ENCODE measurements around the gene TUBB. TPM values are rescaled to one million over a fixed set of nuclear protein-coding genes. Genes with fewer than 3 reads are reported as not detected.

Gene TUBB
- total and polyA plus RNA-seq, 9 of the 15 experiments (the other 6 are each of a cell fraction or from before 2014, with no cell fraction given), result 971 to 2,870 (median 1,478) TPM

DNA sequence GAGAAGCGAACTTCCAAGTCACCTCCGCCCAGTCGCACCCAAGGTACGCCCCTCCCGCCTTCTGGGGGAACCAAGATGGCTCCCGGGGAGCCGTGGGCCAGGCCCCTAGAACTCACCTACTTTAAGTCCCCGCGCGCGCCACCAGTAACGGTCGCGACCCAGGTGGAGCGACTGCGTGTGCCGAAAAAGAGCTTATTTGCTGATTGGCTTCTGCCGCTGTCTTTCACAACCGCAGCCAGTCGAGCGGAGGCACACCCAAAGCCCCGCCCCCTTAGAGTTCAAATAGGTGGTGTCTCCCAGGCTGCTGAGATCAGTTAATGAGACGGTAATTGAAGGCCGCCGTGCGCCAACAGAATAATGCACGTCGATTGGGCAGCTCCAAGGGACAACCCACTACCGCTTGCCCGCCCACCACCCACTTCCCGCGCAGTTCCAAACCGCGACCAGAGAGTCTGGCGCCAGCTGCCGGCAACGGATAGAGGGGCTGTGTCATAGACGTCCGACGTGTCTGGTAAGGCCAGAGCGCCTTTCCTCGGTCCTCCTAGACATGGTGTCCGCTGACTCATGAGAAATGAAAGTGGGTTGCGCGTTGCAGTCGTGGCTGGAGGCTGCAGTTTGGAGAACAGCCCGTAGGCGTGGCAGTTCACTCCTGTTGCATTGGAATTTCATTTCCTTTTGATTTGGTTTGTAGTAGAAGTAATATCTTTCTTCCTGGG, 2.9 kb upstream of the TUBB start, which contains the start of gene MDC1:
TSS of gene MDC1 (minus strand) at position 153 of the 716 bp plus-strand sequence. CDS start 2,106 bp downstream, outside the sequence.
- peaks cover 38% of the 10 kb centered on the region for H3K36me3 ChIP-seq (ENCODE audit: control insufficient read depth, insufficient read depth, low read length)
- H3K79me2 ChIP-seq (ENCODE audit: control insufficient read depth, insufficient read depth, low read length), result peaks cover 75% of the 10 kb centered on the region
- WGBS (ENCODE audit: insufficient coverage, low coverage, missing lambda C conversion rate), result under 1% methylated on average over 48 of the region's 48 CpGs
- intact Hi-C loops (cut with micrococcal nuclease), result loop anchor here (1.0 kb wide), 3 partner anchors 30 to 100 kb away; partner anchors contain the start of genes MRPS18B and PPP1R10
- peak within 1 kb of the TSS; percentile 98 for H3K27ac ChIP-seq (ENCODE audit: extremely low read depth, low read depth, low read length)
- no peaks in the 10 kb centered on the region for H3K9me1 ChIP-seq (ENCODE audit: control insufficient read depth, insufficient read depth, low read length)
- POLR2A ChIA-PET, result interaction anchor here (0.6 to 27.1 kb wide), 23 partner anchors 12 to 989 kb away, joined by 3 to 524 read pairs (median 4); partner anchors contain the start of genes LY6G6F, NRM and PSORS1C2
- FAIRE-seq (peak; percentile 99), DNase-seq (ENCODE audit: extremely low read depth in 1 of 4, low spot score in 3 of 4) (peak; percentile 96 to 100 (median 98)), ATAC-seq (peak; percentile 78)
- in situ Hi-C loops (cut with MboI), result no loop called here
- H2AFZ ChIP-seq (ENCODE audit: low read depth, low read length), result peak within 1 kb of the TSS; percentile 71
- peaks cover 9% of the 10 kb centered on the region for H4K20me1 ChIP-seq (replicated peaks; ENCODE audit: control insufficient read depth, insufficient read depth, low read length)
- peak within 1 kb of the TSS; percentile 94 to 100 for H3K9ac ChIP-seq (ENCODE audit: insufficient read depth in 1 of 2, low read depth in 2 of 2, low read length in 2 of 2)
- no peaks in the 10 kb centered on the region for H3K9me3 ChIP-seq (replicated peaks; ENCODE audit: control insufficient read depth, insufficient read depth, low read depth, low read length)
- H3K4me2 ChIP-seq (ENCODE audit: insufficient read depth, low read length), result peak within 1 kb of the TSS; percentile 98
- no peaks in the 10 kb centered on the region for H3K27me3 ChIP-seq (ENCODE audit: control insufficient read depth in 2 of 2, insufficient read depth in 2 of 2, low read length in 2 of 2)
- peak within 1 kb of the TSS; percentile 56 for H3K4me3 ChIP-seq
- peaks cover 8 to 15% of the 10 kb centered on the region in 2 experiments for H3K4me1 ChIP-seq (replicated peaks in 1 of 2; ENCODE audit: control insufficient read depth in 2 of 2, insufficient read depth in 2 of 2, low read length in 2 of 2)
- BruUV-seq (replicated peaks), result no TSS peak
- CTCF ChIA-PET (ENCODE audit: low intra/inter-chr PET ratio), result no interaction called here
- TF ChIP-seq, protein P1, sequence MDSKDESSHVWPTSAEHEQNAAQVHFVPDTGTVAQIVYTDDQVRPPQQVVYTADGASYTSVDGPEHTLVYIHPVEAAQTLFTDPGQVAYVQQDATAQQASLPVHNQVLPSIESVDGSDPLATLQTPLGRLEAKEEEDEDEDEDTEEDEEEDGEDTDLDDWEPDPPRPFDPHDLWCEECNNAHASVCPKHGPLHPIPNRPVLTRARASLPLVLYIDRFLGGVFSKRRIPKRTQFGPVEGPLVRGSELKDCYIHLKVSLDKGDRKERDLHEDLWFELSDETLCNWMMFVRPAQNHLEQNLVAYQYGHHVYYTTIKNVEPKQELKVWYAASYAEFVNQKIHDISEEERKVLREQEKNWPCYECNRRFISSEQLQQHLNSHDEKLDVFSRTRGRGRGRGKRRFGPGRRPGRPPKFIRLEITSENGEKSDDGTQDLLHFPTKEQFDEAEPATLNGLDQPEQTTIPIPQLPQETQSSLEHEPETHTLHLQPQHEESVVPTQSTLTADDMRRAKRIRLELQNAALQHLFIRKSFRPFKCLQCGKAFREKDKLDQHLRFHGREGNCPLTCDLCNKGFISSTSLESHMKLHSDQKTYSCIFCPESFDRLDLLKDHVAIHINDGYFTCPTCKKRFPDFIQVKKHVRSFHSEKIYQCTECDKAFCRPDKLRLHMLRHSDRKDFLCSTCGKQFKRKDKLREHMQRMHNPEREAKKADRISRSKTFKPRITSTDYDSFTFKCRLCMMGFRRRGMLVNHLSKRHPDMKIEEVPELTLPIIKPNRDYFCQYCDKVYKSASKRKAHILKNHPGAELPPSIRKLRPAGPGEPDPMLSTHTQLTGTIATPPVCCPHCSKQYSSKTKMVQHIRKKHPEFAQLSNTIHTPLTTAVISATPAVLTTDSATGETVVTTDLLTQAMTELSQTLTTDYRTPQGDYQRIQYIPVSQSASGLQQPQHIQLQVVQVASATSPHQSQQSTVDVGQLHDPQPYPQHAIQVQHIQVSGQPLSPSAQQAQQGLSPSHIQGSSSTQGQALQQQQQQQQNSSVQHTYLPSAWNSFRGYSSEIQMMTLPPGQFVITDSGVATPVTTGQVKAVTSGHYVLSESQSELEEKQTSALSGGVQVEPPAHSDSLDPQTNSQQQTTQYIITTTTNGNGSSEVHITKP (IDR thresholded peaks at IDR 0.05; ENCODE audit: partially characterized antibody), result peak; percentile 77
- TF ChIP-seq CSDE1 (IDR thresholded peaks at IDR 0.05) (peak in 1 of 2 experiments; percentile 62; a peak in 1 of 4 replicates), HCFC1 (IDR thresholded peaks at IDR 0.05; ENCODE audit: low read depth, low read length) (peak; percentile 87), ZNF766 (CRISPR knock-in tag; conservative IDR thresholded peaks at IDR 0.05) (no peak), C11orf30 (IDR thresholded peaks at IDR 0.05; ENCODE audit: low read depth) (peak; percentile 100), ZNF197 (CRISPR knock-in tag; IDR thresholded peaks at IDR 0.05; ENCODE audit: low read depth) (no peak; the same call in 1 of the 2 replicates)

All from K562 (cell line).